Astrocyte of the spinal cord (primary cell): ENCODE data around the gene CMTM7.

ENCODE experiments used
- DNase-seq: peaks from one replicate; pipeline ENCODE4 v3.0.0; 2011; ENCODE audit warnings: low read depth, low spot score
- H3K4me3 ChIP-seq: 2 replicates; pipeline ENCODE4 v1.5.1; 2011; ENCODE audit warnings: low read depth, mild to moderate bottlenecking, low read length, moderate library complexity
- CTCF ChIP-seq: IDR thresholded peaks from 2 replicates; pipeline ENCODE4 v1.5.1; 2012; ENCODE audit warnings: low read depth, mild to moderate bottlenecking, low read length, inconsistent platforms
- in situ Hi-C: cut with HindIII; loops from 2 replicates; pipeline ENCODE4 v1.10.0; 2017; ENCODE audit warnings: low sequenced_read_pairs

Gene CMTM7

DNA sequence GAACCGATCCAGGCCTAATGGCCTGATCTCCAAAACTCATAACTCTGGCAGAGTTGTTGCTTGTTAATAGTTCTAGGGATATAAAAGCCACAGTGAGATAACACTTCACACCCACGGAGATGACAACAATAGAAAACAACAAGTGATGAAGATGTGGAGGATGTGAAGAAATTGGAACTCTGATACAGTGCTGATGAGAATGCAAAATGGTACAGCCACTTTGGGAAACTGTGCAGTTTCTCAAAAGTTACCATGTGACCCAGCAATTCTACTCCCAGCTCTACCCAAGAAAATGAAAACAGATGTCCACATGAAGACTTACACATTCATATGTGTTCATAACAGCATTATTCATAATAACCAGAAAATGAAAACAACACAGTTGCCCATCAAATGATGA, 3.8 kb downstream of the CMTM7 start:
- no peak overlapping the region for H3K4me3 ChIP-seq
- DNase-seq: no peak
- no peak for TF ChIP-seq CTCF
- in situ Hi-C loops: no loop called here

DNA sequence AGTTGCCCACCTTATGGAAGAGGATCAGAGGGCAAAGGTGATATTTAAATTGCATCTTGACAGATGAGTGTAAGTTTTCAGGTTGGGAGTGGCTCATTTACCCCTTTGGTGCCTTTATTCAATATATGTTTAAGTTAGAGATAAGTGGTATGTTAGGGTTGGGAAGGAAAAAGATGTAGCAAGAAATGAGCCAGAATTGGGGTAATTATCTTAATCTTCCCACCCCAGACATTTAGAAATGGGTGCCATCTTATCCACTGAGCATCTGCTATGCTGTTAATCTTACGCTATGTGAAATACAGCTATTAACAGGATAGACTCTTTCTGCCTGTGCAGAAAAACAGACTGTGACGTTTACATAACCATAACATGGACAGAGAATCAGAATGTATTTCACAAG, 6.3 kb downstream of the CMTM7 start:
- DNase-seq: no peak
- TF ChIP-seq CTCF: no peak
- H3K4me3 ChIP-seq: no peak overlapping the region
- in situ Hi-C loops: no loop called here

DNA sequence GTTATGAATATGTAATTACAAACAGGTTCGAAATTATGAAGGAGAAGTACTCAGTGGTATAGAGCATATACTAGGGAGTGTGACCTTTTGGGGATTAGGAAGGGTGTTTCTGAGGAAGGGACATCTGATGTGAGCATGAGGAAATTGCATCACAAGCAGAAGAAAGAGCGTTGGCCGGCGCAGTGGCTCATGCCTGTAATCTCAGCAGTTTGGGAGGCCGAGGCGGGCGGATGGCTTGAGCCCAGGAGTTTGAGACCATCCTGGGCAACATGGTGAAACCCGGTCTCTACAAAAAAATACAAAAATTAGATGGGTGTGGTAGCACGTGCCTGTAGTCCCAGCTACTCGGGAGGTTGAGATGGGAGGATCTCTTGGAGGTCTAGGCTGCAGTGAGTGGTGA, 6.9 kb downstream of the CMTM7 start:
- no peak for DNase-seq
- H3K4me3 ChIP-seq: no peak overlapping the region
- in situ Hi-C loops: no loop called here
- no peak for TF ChIP-seq CTCF

- in situ Hi-C loops: no loop called here
- peak; percentile 68 for DNase-seq
- TF ChIP-seq CTCF: peak; percentile 59
- no peak overlapping the region for H3K4me3 ChIP-seq
Measured at GRCh38 chr3:32399030-32399620, 7.5 kb downstream of the CMTM7 start.

DNA sequence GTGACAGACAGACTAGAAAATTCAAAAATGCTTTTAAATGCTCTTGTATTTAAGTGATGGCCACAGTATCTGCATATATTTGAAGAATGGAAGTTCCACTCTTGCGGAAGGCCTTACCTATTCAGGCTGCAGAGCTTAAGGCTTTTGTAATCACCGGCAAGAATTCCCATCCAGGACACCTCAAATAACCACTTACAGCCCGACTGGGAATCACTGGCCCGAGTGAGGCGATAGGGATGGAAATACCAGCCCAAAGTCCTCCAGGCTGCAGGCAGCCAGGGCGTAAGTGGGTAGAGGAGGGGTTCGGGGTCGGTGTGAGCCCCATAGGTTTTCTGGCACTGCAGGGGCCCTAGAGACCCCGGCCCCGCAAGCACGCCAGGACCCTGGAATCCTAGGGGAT, 9.5 kb downstream of the CMTM7 start:
- H3K4me3 ChIP-seq: peak overlapping the region; percentile 28
- in situ Hi-C loops: no loop called here
- DNase-seq: no peak
- TF ChIP-seq CTCF: no peak

DNA sequence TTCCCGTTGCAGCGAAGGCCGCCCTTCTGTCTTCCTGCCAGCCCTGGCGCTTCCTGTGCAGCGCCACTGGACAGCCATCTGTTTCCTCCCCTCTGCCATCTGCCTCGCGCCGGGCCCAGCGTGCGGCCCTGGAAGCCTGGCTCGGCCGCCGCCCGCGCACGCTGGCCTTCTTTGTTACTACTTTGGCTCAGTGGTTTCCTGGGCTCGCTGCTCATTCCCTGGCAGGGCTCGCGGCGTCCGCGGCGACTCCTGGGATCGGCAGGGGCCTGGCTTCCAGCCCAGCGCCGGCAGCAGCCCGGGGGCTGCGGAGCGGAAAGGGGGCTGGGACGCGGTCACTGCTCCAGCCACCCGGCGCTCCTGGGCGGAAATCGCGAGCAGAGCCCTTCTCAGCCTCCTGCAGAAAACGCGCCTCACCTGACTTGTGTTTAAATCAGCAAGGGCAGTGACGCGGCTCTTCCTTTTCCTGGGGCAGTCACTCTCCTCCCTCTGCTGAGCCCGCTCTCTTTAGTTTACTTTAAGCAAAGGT, 10.0 kb downstream of the CMTM7 start:
- DNase-seq: peak; percentile 81
- TF ChIP-seq CTCF: no peak
- in situ Hi-C loops: no loop called here
- H3K4me3 ChIP-seq: peak overlapping the region; percentile 28

DNA sequence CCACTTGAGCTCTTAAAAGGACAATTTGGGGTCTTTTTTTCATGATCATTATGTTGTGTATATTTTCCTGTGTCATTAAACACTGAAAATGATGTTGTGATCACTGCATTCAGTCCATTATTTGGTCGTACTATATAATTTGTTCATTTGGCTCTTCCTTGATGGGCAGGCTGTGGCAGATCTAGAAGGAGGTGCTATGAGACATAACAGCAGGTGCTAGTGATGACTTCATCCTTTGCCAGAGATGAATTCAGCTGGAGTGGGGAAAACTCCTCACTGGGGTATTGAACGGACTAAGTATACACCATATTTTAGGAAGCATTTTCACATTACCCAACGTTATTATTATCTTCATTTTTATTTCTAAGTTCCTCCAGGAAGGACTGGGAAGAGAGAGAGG, 12.0 kb downstream of the CMTM7 start:
- TF ChIP-seq CTCF: no peak
- DNase-seq: no peak
- in situ Hi-C loops: no loop called here
- H3K4me3 ChIP-seq: no peak overlapping the region
